Osteocyte (in vitro differentiated cells): Measurements from ENCODE around the gene RNU6-7. TPM values are rescaled to one million over a fixed set of nuclear protein-coding genes. Genes with fewer than 3 reads are reported as not detected.

Experiments used
- DNase-seq: peaks from one replicate; pipeline ENCODE4 v3.0.0; 2021; ENCODE audit warnings: mixed read lengths; ENCODE audit not compliant: unreplicated experiment; ENCODE audit errors: extremely low spot score
- H3K27ac Mint-ChIP-seq: one replicate; pipeline ENCODE4 v1.8.0; 2021; ENCODE audit warnings: mild to moderate bottlenecking, mixed read lengths; ENCODE audit not compliant: unreplicated experiment
- H3K27me3 Mint-ChIP-seq: one replicate; pipeline ENCODE4 v1.8.0; 2021; ENCODE audit warnings: mixed read lengths; ENCODE audit not compliant: unreplicated experiment
- H3K36me3 Mint-ChIP-seq: one replicate; pipeline ENCODE4 v1.8.0; 2021; ENCODE audit warnings: mixed read lengths; ENCODE audit not compliant: unreplicated experiment
- H3K4me1 Mint-ChIP-seq: one replicate; pipeline ENCODE4 v1.8.0; 2021; ENCODE audit warnings: mixed read lengths; ENCODE audit not compliant: unreplicated experiment
- H3K4me3 Mint-ChIP-seq: one replicate; pipeline ENCODE4 v1.8.0; 2021; ENCODE audit warnings: mild to moderate bottlenecking, moderate library complexity, mixed read lengths; ENCODE audit not compliant: unreplicated experiment
- H3K9me3 Mint-ChIP-seq: one replicate; pipeline ENCODE4 v1.8.0; 2021; ENCODE audit warnings: mixed read lengths; ENCODE audit not compliant: unreplicated experiment
- total RNA-seq: library from RNA; stranded (reverse); gene quantifications from 2 replicates; pipeline ENCODE4 v1.2.1, GENCODE V29; 2021
- TF ChIP-seq, protein P1 (sequence below): fragments of 200-600 bp; sonication (generic); IDR thresholded peaks from 2 replicates; pipeline ENCODE4 v1.5.0; 2021; ENCODE audit warnings: antibody characterized with exemption, mild to moderate bottlenecking, moderate library complexity

The RNU6-7 gene
- total RNA-seq, 1 donor from 2014 or later: not detected

DNA sequence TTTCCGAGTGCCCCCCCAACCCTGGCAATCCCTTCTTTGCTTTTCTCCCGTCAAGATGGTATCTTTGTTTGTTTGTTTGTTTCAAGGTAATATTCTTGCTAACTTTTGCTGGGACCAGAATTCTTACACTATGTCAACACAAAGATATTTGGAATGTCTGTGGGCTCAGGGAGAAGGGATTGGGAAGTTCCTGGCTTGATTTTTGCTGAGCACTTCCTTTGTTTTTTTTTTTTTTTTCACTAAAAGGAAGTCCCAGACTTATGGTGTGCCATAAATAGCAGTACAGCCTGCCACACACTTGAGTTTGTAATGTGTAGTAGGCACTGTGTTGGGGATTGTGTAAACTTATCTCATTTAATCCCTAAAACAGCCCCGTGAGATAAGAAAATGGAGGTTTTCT lies 11.2 kb upstream of the RNU6-7 start:
- Mint-ChIP-seq H3K36me3 (no peaks in the 10 kb centered on the region), H3K27ac (no peak overlapping the region), H3K9me3 (no peaks in the 10 kb centered on the region), H3K4me1 (no peaks in the 10 kb centered on the region), H3K27me3 (peaks cover 7% of the 10 kb centered on the region), H3K4me3 (no peak overlapping the region)
- TF ChIP-seq, protein P1, sequence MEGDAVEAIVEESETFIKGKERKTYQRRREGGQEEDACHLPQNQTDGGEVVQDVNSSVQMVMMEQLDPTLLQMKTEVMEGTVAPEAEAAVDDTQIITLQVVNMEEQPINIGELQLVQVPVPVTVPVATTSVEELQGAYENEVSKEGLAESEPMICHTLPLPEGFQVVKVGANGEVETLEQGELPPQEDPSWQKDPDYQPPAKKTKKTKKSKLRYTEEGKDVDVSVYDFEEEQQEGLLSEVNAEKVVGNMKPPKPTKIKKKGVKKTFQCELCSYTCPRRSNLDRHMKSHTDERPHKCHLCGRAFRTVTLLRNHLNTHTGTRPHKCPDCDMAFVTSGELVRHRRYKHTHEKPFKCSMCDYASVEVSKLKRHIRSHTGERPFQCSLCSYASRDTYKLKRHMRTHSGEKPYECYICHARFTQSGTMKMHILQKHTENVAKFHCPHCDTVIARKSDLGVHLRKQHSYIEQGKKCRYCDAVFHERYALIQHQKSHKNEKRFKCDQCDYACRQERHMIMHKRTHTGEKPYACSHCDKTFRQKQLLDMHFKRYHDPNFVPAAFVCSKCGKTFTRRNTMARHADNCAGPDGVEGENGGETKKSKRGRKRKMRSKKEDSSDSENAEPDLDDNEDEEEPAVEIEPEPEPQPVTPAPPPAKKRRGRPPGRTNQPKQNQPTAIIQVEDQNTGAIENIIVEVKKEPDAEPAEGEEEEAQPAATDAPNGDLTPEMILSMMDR: no peak
- no peak for DNase-seq

DNA sequence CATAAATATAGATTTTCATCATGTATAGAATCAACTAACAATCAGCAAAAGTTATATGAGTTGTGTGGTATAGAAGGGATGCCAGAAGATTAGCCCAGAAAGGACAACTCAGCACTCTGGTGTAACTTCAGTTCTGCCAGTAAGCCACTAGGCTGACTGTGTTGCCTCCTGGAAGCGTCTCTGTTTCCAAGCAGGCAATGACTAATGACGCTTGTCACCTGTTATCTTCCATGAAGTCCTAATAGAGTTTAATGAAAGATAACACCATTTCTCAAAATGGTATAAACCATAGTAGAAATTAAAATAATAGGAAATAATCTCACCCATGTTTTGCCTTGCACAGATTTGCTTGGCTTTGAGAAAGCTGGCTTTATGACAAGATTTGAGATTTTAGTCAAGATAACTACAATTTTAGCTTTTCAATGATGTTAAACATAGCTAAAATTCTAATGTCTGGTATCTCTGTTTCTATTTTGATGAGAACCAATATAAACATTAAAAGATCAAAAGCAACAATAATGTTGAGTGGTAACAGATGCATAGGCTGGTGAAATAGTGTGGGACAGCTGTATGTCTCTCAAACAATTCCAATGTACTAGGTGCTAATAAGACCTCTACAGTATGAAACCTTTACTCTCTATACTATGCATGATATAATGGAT lies 9.0 kb upstream of the RNU6-7 start:
- TF ChIP-seq, protein P1: no peak

DNA sequence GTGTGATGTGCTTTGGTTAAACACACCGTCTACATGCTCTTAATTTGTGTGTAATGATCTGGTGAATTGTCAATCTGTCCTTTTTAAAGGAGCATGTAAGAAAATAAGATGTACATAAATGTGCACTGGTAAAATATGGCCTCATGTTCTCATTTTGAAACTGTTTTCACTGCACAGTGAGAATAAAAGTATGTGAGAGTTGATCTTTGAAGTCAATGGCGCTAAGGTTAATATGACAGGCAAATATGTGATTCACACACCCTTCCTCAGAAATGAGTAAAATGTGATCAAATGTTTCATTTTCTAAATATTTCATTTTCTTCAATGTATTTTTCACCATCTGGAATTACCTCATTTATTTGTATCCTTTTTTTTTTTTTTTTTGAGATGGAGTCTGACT lies 8.3 kb upstream of the RNU6-7 start:
- TF ChIP-seq, protein P1: no peak
- Mint-ChIP-seq H3K36me3 (no peaks in the 10 kb centered on the region), H3K27me3 (peaks cover 18% of the 10 kb centered on the region), H3K4me1 (no peaks in the 10 kb centered on the region), H3K9me3 (no peaks in the 10 kb centered on the region), H3K27ac (no peak overlapping the region), H3K4me3 (no peak overlapping the region)
- DNase-seq: no peak

More for the DNA sequence above, 9.0 kb upstream of the RNU6-7 start:
- H3K27me3 Mint-ChIP-seq: peaks cover 18% of the 10 kb centered on the region
- no peaks in the 10 kb centered on the region for H3K36me3 Mint-ChIP-seq
- no peak overlapping the region for H3K27ac Mint-ChIP-seq
- no peak overlapping the region for H3K4me3 Mint-ChIP-seq
- DNase-seq: no peak
- no peaks in the 10 kb centered on the region for H3K9me3 Mint-ChIP-seq
- H3K4me1 Mint-ChIP-seq: no peaks in the 10 kb centered on the region

DNA sequence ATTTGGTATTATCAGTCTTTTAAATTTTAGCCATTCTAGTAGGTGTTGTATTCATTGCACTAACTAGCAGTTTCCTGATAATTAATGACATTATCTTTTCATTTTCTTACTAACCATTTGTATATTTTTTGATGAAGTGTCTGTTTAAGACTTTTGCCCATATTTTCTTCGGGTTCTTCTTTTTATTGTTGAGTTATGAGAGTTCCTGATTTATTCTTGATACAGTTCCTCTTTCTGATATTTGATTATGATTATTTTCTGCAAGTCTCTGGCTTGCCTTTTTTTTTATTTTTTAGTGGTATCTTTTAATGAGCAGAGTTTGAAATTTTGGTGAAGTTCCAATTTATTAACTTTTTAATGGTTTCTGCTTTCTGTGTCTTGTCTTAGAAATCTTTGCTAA lies 6.2 kb upstream of the RNU6-7 start:
- Mint-ChIP-seq H3K27me3 (peaks cover 18% of the 10 kb centered on the region), H3K36me3 (no peaks in the 10 kb centered on the region), H3K9me3 (no peaks in the 10 kb centered on the region), H3K4me3 (no peak overlapping the region), H3K4me1 (no peaks in the 10 kb centered on the region), H3K27ac (no peak overlapping the region)
- TF ChIP-seq, protein P1: no peak
- DNase-seq: no peak

DNA sequence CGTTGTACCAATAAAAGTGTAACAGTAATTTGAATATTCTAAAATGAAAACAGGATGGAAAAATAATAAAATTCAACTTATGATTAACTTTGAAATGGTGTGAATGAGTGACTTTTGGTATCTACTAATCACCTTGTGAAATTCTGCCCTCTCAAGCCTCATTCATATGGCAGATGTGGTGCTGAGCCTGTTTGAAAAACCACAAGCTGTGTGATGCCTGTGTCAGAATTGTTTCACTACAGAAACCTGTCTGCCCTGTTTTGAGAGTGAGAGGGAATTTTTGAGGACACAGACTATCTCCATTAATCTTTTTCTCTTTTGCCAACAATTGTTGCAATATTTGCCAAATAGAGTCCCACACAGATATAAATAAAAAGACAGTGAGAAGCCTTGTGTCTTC lies 3.9 kb upstream of the RNU6-7 start:
- TF ChIP-seq, protein P1: no peak
- H3K9me3 Mint-ChIP-seq: no peaks in the 10 kb centered on the region
- H3K36me3 Mint-ChIP-seq: no peaks in the 10 kb centered on the region
- no peak for DNase-seq
- H3K27ac Mint-ChIP-seq: no peak overlapping the region
- H3K4me1 Mint-ChIP-seq: peaks cover 20% of the 10 kb centered on the region
- peaks cover 18% of the 10 kb centered on the region for H3K27me3 Mint-ChIP-seq
- H3K4me3 Mint-ChIP-seq: no peak overlapping the region
